ENCODE data around the gene DYNC1I1. TPM values are rescaled to one million over a fixed set of nuclear protein-coding genes. Genes with fewer than 3 reads are reported as not detected.

Gene DYNC1I1
- total RNA-seq, 1 experiment from 2014 or later = not detected

DNA sequence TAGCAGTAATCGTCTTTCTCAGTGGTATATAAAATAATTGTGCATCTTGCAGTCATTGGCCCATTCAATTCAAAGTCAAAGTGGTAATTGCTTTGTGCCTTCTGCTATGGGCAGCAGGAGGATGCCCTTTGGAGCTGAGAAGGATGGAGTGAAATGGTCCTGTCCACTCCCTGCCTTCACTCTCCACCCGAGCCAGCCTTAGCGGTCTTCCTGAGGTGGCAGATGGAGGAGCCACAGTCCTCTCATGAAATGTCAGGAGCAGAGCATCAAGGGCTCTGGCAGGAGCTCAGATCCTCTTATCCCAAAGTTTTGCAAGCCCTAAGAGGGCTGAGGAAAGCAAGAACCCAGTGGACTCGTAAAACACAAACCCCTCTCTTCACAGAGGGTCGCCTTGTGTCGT is 199.4 kb downstream of the DYNC1I1 start:
- no TSS peak for BruUV-seq (replicated peaks)
- TF ChIP-seq, protein P1, sequence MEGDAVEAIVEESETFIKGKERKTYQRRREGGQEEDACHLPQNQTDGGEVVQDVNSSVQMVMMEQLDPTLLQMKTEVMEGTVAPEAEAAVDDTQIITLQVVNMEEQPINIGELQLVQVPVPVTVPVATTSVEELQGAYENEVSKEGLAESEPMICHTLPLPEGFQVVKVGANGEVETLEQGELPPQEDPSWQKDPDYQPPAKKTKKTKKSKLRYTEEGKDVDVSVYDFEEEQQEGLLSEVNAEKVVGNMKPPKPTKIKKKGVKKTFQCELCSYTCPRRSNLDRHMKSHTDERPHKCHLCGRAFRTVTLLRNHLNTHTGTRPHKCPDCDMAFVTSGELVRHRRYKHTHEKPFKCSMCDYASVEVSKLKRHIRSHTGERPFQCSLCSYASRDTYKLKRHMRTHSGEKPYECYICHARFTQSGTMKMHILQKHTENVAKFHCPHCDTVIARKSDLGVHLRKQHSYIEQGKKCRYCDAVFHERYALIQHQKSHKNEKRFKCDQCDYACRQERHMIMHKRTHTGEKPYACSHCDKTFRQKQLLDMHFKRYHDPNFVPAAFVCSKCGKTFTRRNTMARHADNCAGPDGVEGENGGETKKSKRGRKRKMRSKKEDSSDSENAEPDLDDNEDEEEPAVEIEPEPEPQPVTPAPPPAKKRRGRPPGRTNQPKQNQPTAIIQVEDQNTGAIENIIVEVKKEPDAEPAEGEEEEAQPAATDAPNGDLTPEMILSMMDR (IDR thresholded peaks at IDR 0.05; ENCODE audit: unreplicated experiment) = no peak
- CTCF ChIA-PET = no interaction called here
- H3K27ac Mint-ChIP-seq (ENCODE audit: low read depth, unreplicated experiment) = no peak overlapping the region
- peaks cover 98% of the 10 kb centered on the region for H3K27me3 Mint-ChIP-seq (ENCODE audit: insufficient read depth, unreplicated experiment)
- no peak overlapping the region for H3K4me3 Mint-ChIP-seq (ENCODE audit: unreplicated experiment)
- DNase-seq (ENCODE audit: unreplicated experiment) = no peak
- POLR2A ChIA-PET = interaction anchor here (0.9 kb wide), 1 partner anchor 15 kb away, joined by 3 read pairs; no protein-coding TSS in a partner anchor
- intact Hi-C loops (cut with micrococcal nuclease) = no loop called here
- no peaks in the 10 kb centered on the region for H3K4me1 Mint-ChIP-seq (ENCODE audit: insufficient read depth, unreplicated experiment)
- H3K9me3 Mint-ChIP-seq (ENCODE audit: unreplicated experiment) = no peaks in the 10 kb centered on the region
- no peaks in the 10 kb centered on the region for H3K36me3 Mint-ChIP-seq (ENCODE audit: insufficient read depth, unreplicated experiment)

DNA sequence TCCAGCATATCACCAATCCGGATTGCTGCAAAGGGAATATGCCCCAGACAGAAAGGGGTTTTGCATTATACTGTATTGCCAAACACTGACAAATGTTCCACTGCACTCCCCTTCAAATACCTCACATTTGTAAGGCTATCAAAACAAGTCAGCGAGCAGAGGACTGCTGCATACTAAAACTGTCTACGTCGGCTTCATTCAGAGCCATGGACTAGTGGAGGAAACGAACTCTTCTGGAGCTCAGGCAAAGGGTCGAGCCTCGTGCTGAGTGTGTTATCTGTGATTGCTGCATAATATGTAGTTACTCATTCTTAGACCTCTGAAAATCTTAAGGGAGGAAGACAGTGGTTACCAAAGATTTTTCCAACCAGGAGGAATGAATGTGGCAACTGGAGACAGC is 200.2 kb downstream of the DYNC1I1 start:
- Mint-ChIP-seq H3K27ac (ENCODE audit: low read depth, unreplicated experiment) (no peak overlapping the region), H3K9me3 (ENCODE audit: unreplicated experiment) (no peaks in the 10 kb centered on the region), H3K36me3 (ENCODE audit: insufficient read depth, unreplicated experiment) (no peaks in the 10 kb centered on the region), H3K27me3 (ENCODE audit: insufficient read depth, unreplicated experiment) (peaks cover 98% of the 10 kb centered on the region), H3K4me1 (ENCODE audit: insufficient read depth, unreplicated experiment) (no peaks in the 10 kb centered on the region), H3K4me3 (ENCODE audit: unreplicated experiment) (no peak overlapping the region)
- POLR2A ChIA-PET = no interaction called here
- CTCF ChIA-PET = interaction anchor here (1.1 kb wide), 1 partner anchor 15 kb away, joined by 5 read pairs; no protein-coding TSS in a partner anchor
- DNase-seq (ENCODE audit: unreplicated experiment) = no peak
- intact Hi-C loops (cut with micrococcal nuclease) = no loop called here
- TF ChIP-seq, protein P1 (IDR thresholded peaks at IDR 0.05; ENCODE audit: unreplicated experiment) = no peak
- BruUV-seq (replicated peaks) = no TSS peak

DNA sequence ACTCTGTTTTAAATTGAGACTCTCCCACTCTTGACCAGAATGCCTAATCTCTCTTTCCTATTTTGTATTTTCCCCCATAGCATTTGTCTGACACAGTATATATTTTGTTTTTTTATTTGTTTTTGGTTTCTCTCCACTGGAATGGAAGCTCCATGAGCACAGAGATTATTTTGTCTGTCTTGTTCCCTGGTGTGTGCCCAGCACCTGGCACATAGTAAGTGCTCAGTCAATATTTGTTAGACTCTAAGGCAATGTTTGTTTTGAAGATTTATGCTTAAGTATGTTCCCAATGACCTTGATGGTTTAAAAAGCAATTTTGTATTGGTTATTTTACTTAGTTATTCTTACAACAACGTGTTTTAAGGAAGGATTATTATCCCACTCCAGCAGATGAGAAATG is 201.8 kb downstream of the DYNC1I1 start:
- TF ChIP-seq, protein P1 (IDR thresholded peaks at IDR 0.05; ENCODE audit: unreplicated experiment) = no peak
- Mint-ChIP-seq H3K36me3 (ENCODE audit: insufficient read depth, unreplicated experiment) (no peaks in the 10 kb centered on the region), H3K9me3 (ENCODE audit: unreplicated experiment) (no peaks in the 10 kb centered on the region), H3K4me3 (ENCODE audit: unreplicated experiment) (no peak overlapping the region), H3K4me1 (ENCODE audit: insufficient read depth, unreplicated experiment) (no peaks in the 10 kb centered on the region), H3K27ac (ENCODE audit: low read depth, unreplicated experiment) (no peak overlapping the region), H3K27me3 (ENCODE audit: insufficient read depth, unreplicated experiment) (peaks cover 98% of the 10 kb centered on the region)
- ChIA-PET POLR2A (no interaction called here), CTCF (interaction anchor here (0.7 kb wide), 1 partner anchor 57 kb away, joined by 3 read pairs; no protein-coding TSS in a partner anchor)
- BruUV-seq (replicated peaks) = no TSS peak
- DNase-seq (ENCODE audit: unreplicated experiment) = no peak
- intact Hi-C loops (cut with micrococcal nuclease) = no loop called here

DNA sequence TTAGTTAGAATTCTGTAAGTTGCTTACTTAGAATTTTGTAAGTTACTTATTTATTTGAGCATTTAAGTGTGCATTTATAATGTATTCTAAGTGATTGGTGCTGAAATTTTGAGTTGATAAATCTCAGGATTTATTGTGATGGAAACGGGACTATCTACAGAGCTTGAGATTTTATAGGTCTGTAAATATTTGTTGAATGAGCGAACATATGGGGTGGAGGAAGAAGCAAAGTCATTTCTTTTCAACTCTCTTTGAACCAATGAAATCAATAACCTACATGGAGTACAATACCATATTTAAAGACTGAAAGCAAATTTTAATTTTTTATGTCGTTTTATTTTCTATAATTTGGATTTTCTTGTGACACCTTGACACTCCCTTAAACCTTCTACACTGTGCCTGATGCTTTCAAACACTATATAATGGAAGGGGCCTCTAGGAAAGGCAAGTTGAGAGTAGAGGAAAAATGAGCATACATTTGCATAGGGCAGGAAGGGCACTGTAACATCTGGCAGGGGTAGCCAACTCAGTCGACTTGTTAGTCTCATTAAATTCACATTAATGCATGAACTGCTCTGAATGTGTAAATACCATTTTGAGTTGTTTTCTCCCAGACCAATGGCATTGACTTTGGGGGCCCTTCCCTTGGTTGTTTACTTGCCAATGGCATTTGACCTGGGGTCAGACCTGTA is 204.2 kb downstream of the DYNC1I1 start:
- H3K4me1 Mint-ChIP-seq (ENCODE audit: insufficient read depth, unreplicated experiment) = no peaks in the 10 kb centered on the region

More for the DNA sequence above, 204.2 kb downstream of the DYNC1I1 start:
- ChIA-PET CTCF (no interaction called here), POLR2A (no interaction called here)
- TF ChIP-seq, protein P1 (IDR thresholded peaks at IDR 0.05; ENCODE audit: unreplicated experiment) = no peak
- intact Hi-C loops (cut with micrococcal nuclease) = no loop called here
- Mint-ChIP-seq H3K4me3 (ENCODE audit: unreplicated experiment) (no peak overlapping the region), H3K9me3 (ENCODE audit: unreplicated experiment) (no peaks in the 10 kb centered on the region), H3K27ac (ENCODE audit: low read depth, unreplicated experiment) (no peak overlapping the region), H3K27me3 (ENCODE audit: insufficient read depth, unreplicated experiment) (peaks cover 88% of the 10 kb centered on the region), H3K36me3 (ENCODE audit: insufficient read depth, unreplicated experiment) (no peaks in the 10 kb centered on the region)
- no peak for DNase-seq (ENCODE audit: unreplicated experiment)
- BruUV-seq (replicated peaks) = no TSS peak

All from MCF 10A (cell line).